B cell (primary cell): ENCODE data around the gene CALM1. TPM values are rescaled to one million over a fixed set of nuclear protein-coding genes. Genes with fewer than 3 reads are reported as not detected.

Source experiments
- ATAC-seq: fragments of 200-7000 bp; cut with Tn5 transposase; one replicate; pipeline ENCODE4 v1.10.0; 2021; ENCODE audit warnings: low read depth, mild to moderate bottlenecking, moderate number of reproducible peaks, moderate library complexity
- CTCF ChIA-PET: fragments of 350-600 bp; sonication (Branson Sonifier 250); formaldehyde crosslinking; loops from one replicate; lab custom pipeline; 2021; ENCODE audit warnings: antibody characterized with exemption, inconsistent platforms; lab: Charles Lee
- POLR2A ChIA-PET: fragments of 350-600 bp; sonication (Branson Sonifier 250); formaldehyde crosslinking; loops from one replicate; lab custom pipeline; 2021; ENCODE audit warnings: antibody characterized with exemption; lab: Charles Lee
- DNase-seq: peaks from one replicate; pipeline ENCODE4 v3.0.0; 2013
- H2AFZ ChIP-seq: 2 replicates; pipeline ENCODE4 v1.6.1; 2012; ENCODE audit warnings: mild to moderate bottlenecking, low read depth, low read length; ENCODE audit not compliant: insufficient read depth, poor library complexity, severe bottlenecking
- H3K27ac ChIP-seq, 2 donors: 1 replicate in 1 of 2; 2 replicates in 1 of 2; pipeline ENCODE4 v1.5.1; 2012 to 2013; ENCODE audit warnings: low read length in 2 of 2, mild to moderate bottlenecking in 2 of 2, moderate library complexity in 1 of 2
- H3K27me3 ChIP-seq, 4 experiments: fragments of 200-600 bp in 1 of 4; sonication (generic) in 1 of 4; replicated peaks in 1 of 4; 1 replicate in 2 of 4; 2 replicates in 2 of 4; pipeline versions ENCODE4 v1.6.1 to v1.7.0; 2013 to 2016; ENCODE audit warnings: low read length in 3 of 4, mild to moderate bottlenecking in 2 of 4, mixed read lengths in 1 of 4, moderate library complexity in 1 of 4; ENCODE audit not compliant: insufficient read depth in 4 of 4, control insufficient read depth in 3 of 4; ENCODE audit errors: control extremely low read depth in 1 of 4
- H3K36me3 ChIP-seq, 2 experiments: replicated peaks in 1 of 2; 1 replicate in 1 of 2; 2 replicates in 1 of 2; pipeline versions ENCODE4 v1.6.1 to v1.7.1; 2013; ENCODE audit warnings: low read length in 1 of 2; ENCODE audit not compliant: insufficient read depth in 2 of 2, control insufficient read depth in 1 of 2; ENCODE audit errors: control extremely low read depth in 1 of 2, extremely low read depth in 1 of 2
- H3K4me1 ChIP-seq, 2 donors: fragments of 200-600 bp in 1 of 2; sonication (generic) in 1 of 2; 1 replicate in 1 of 2; 2 replicates in 1 of 2; pipeline versions ENCODE4 v1.5.1 to v1.6.1; 2013 to 2017; ENCODE audit warnings: low read length in 2 of 2; ENCODE audit not compliant: control insufficient read depth in 2 of 2, insufficient read depth in 2 of 2
- H3K4me2 ChIP-seq: replicated peaks from 2 replicates; pipeline ENCODE3; 2012; ENCODE audit warnings: mild to moderate bottlenecking, low read depth, low read length; ENCODE audit not compliant: poor library complexity, severe bottlenecking
- H3K4me3 ChIP-seq, 5 experiments: fragments of 200-600 bp in 1 of 5; sonication (generic) in 1 of 5; 1 replicate in 3 of 5; 2 replicates in 2 of 5; pipeline versions ENCODE4 v1.5.1 to v1.7.0; 2011 to 2016; ENCODE audit warnings: low read length in 4 of 5, mild to moderate bottlenecking in 4 of 5, low read depth in 2 of 5, control low read depth in 1 of 5, moderate library complexity in 1 of 5; ENCODE audit not compliant: insufficient read depth in 1 of 5; ENCODE audit errors: control extremely low read depth in 1 of 5, extremely low read depth in 1 of 5
- H3K79me2 ChIP-seq: fragments of 200-600 bp; sonication (generic); one replicate; pipeline ENCODE4 v1.6.0; 2016; ENCODE audit warnings: low read length; ENCODE audit not compliant: control insufficient read depth, insufficient read depth
- H3K9ac ChIP-seq: fragments of 200-600 bp; sonication (generic); 2 replicates; pipeline ENCODE4 v1.6.1; 2017; ENCODE audit warnings: mild to moderate bottlenecking, low read length, moderate library complexity
- H3K9me3 ChIP-seq, 3 donors: one replicate each; pipeline versions ENCODE4 v1.6.1 to v1.7.1; 2013; ENCODE audit warnings: low read length in 2 of 3; ENCODE audit not compliant: control insufficient read depth in 2 of 3, insufficient read depth in 1 of 3; ENCODE audit errors: control extremely low read depth in 1 of 3
- H4K20me1 ChIP-seq: 2 replicates; pipeline ENCODE4 v1.6.0; 2012; ENCODE audit warnings: mild to moderate bottlenecking, low read length; ENCODE audit not compliant: insufficient read depth, control insufficient read depth, poor library complexity, severe bottlenecking
- H3K27ac Mint-ChIP-seq: one replicate; pipeline ENCODE4 v1.8.0; 2021; ENCODE audit warnings: mixed read lengths
- H3K27me3 Mint-ChIP-seq: one replicate; pipeline ENCODE4 v1.8.0; 2021; ENCODE audit warnings: mixed read lengths
- H3K4me1 Mint-ChIP-seq: one replicate; pipeline ENCODE4 v1.8.0; 2021; ENCODE audit warnings: mixed read lengths
- H3K4me3 Mint-ChIP-seq: one replicate; pipeline ENCODE4 v1.8.0; 2021; ENCODE audit warnings: mixed read lengths
- H3K9me3 Mint-ChIP-seq: one replicate; pipeline ENCODE4 v1.8.0; 2022; ENCODE audit warnings: mixed read lengths; ENCODE audit not compliant: insufficient read depth
- CTCF ChIP-seq: fragments of 200-600 bp; IDR thresholded peaks from one replicate; pipeline ENCODE4 v1.8.0; 2022; ENCODE audit warnings: antibody characterized with exemption, mild to moderate bottlenecking
- EZH2 ChIP-seq: IDR thresholded peaks from 2 replicates; pipeline ENCODE4 v1.6.1; 2012; ENCODE audit warnings: borderline replicate concordance, low read depth, mild to moderate bottlenecking, moderate library complexity, low read length; ENCODE audit not compliant: insufficient read depth, poor library complexity, severe bottlenecking
- WGBS: methylation state at CpG from one replicate; pipeline ENCODE4 v1.1.5; 2013; ENCODE audit warnings: missing lambda C conversion rate; ENCODE audit not compliant: insufficient coverage; 5-methylcytosine and 5-hydroxymethylcytosine counted together
- intact Hi-C: fragments of 100-400 bp; cut with micrococcal nuclease; formaldehyde crosslinking; loops from one replicate; pipeline ENCODE4 v1.10.0; 2022
- polyA plus RNA-seq: library from polyadenylated mRNA; depleted of rRNA; stranded (reverse); fragments of >200 nt; gene quantifications from 2 replicates; pipeline ENCODE4 v1.2.3, GENCODE V29; 2012
- total RNA-seq, 2 donors: library from RNA; stranded (reverse); fragments of 120-200 nt in 1 of 2; gene quantifications; 1 replicate in 1 of 2; 2 replicates in 1 of 2; pipeline versions ENCODE4 v1.2.3 to v1.2.4, GENCODE V29; 2013 to 2022

Gene CALM1
- total and polyA plus RNA-seq, 2 donors (not counting 1 experiment from before 2014, with no cell fraction given): 264 to 267 TPM

GRCh38 chr14:90426663-90427062 is 29.8 kb downstream of the CALM1 start:
- Histone ChIP-seq H3K9me3 (peaks cover 0 to 6% (median 0%) of the 10 kb centered on the region in 3 donors), H3K4me3 (no peak overlapping the region), H3K27me3 (peaks cover 0 to 7% (median 1%) of the 10 kb centered on the region in 4 experiments), H4K20me1 (no peaks in the 10 kb centered on the region), H3K79me2 (no peaks in the 10 kb centered on the region), H3K4me2 (no peak overlapping the region), H3K36me3 (no peaks in the 10 kb centered on the region), H2AFZ (no peak overlapping the region), H3K4me1 (no peaks in the 10 kb centered on the region), H3K27ac (no peak overlapping the region), H3K9ac (no peak overlapping the region)
- TF ChIP-seq CTCF (no peak), EZH2 (no peak)
- ATAC-seq (no peak), DNase-seq (no peak)
- intact Hi-C loops: no loop called here
- ChIA-PET POLR2A (no interaction called here), CTCF (no interaction called here)
- Mint-ChIP-seq H3K4me3 (no peak overlapping the region), H3K4me1 (peaks cover 5% of the 10 kb centered on the region), H3K27me3 (peaks cover 11% of the 10 kb centered on the region), H3K9me3 (no peaks in the 10 kb centered on the region), H3K27ac (no peak overlapping the region)
- 88% methylated on average over 8 of the region's 10 CpGs for WGBS

- H4K20me1 ChIP-seq: no peaks in the 10 kb centered on the region
- Mint-ChIP-seq H3K9me3 (no peaks in the 10 kb centered on the region), H3K27me3 (peaks cover 11% of the 10 kb centered on the region), H3K4me3 (no peak overlapping the region), H3K4me1 (peaks cover 5% of the 10 kb centered on the region), H3K27ac (no peak overlapping the region)
- DNase-seq: no peak
- POLR2A ChIA-PET: no interaction called here
- no peaks in the 10 kb centered on the region for H3K79me2 ChIP-seq
- H3K4me3 ChIP-seq: no peak overlapping the region
- no peak overlapping the region for H2AFZ ChIP-seq
- peaks cover 0 to 6% (median 0%) of the 10 kb centered on the region in 3 donors for H3K9me3 ChIP-seq
- no peak overlapping the region for H3K9ac ChIP-seq
- 18% methylated on average over 5 of the region's 12 CpGs for WGBS
- TF ChIP-seq EZH2: no peak
- no peak for TF ChIP-seq CTCF
- no peak overlapping the region for H3K4me2 ChIP-seq
- no peaks in the 10 kb centered on the region for H3K36me3 ChIP-seq
- intact Hi-C loops: no loop called here
- CTCF ChIA-PET: no interaction called here
- peaks cover 0 to 7% (median 1%) of the 10 kb centered on the region in 4 experiments for H3K27me3 ChIP-seq
- no peak for ATAC-seq
- no peak overlapping the region for H3K27ac ChIP-seq
- no peaks in the 10 kb centered on the region for H3K4me1 ChIP-seq
These were observed 31.1 kb downstream of the CALM1 start for GRCh38 chr14:90427848-90428426.
